B cell (primary cell): ENCODE results near the gene BEND7. TPM values are rescaled to one million over a fixed set of nuclear protein-coding genes. Genes with fewer than 3 reads are reported as not detected.

ENCODE experiments used
- ATAC-seq: fragments of 200-7000 bp; cut with Tn5 transposase; one replicate; pipeline ENCODE4 v1.10.0; 2021; ENCODE audit warnings: low read depth, mild to moderate bottlenecking, moderate number of reproducible peaks, moderate library complexity
- CTCF ChIA-PET: fragments of 350-600 bp; sonication (Branson Sonifier 250); formaldehyde crosslinking; loops from one replicate; lab custom pipeline; 2021; ENCODE audit warnings: antibody characterized with exemption, inconsistent platforms; lab: Charles Lee
- POLR2A ChIA-PET: fragments of 350-600 bp; sonication (Branson Sonifier 250); formaldehyde crosslinking; loops from one replicate; lab custom pipeline; 2021; ENCODE audit warnings: antibody characterized with exemption; lab: Charles Lee
- DNase-seq: peaks from one replicate; pipeline ENCODE4 v3.0.0; 2013
- H2AFZ ChIP-seq: 2 replicates; pipeline ENCODE4 v1.6.1; 2012; ENCODE audit warnings: mild to moderate bottlenecking, low read depth, low read length; ENCODE audit not compliant: insufficient read depth, poor library complexity, severe bottlenecking
- H3K27ac ChIP-seq, 2 donors: 1 replicate in 1 of 2; 2 replicates in 1 of 2; pipeline ENCODE4 v1.5.1; 2012 to 2013; ENCODE audit warnings: low read length in 2 of 2, mild to moderate bottlenecking in 2 of 2, moderate library complexity in 1 of 2
- H3K27me3 ChIP-seq, 4 experiments: fragments of 200-600 bp in 1 of 4; sonication (generic) in 1 of 4; replicated peaks in 1 of 4; 1 replicate in 2 of 4; 2 replicates in 2 of 4; pipeline versions ENCODE4 v1.6.1 to v1.7.0; 2013 to 2016; ENCODE audit warnings: low read length in 3 of 4, mild to moderate bottlenecking in 2 of 4, mixed read lengths in 1 of 4, moderate library complexity in 1 of 4; ENCODE audit not compliant: insufficient read depth in 4 of 4, control insufficient read depth in 3 of 4; ENCODE audit errors: control extremely low read depth in 1 of 4
- H3K36me3 ChIP-seq, 2 experiments: replicated peaks in 1 of 2; 1 replicate in 1 of 2; 2 replicates in 1 of 2; pipeline versions ENCODE4 v1.6.1 to v1.7.1; 2013; ENCODE audit warnings: low read length in 1 of 2; ENCODE audit not compliant: insufficient read depth in 2 of 2, control insufficient read depth in 1 of 2; ENCODE audit errors: control extremely low read depth in 1 of 2, extremely low read depth in 1 of 2
- H3K4me1 ChIP-seq, 2 donors: fragments of 200-600 bp in 1 of 2; sonication (generic) in 1 of 2; 1 replicate in 1 of 2; 2 replicates in 1 of 2; pipeline versions ENCODE4 v1.5.1 to v1.6.1; 2013 to 2017; ENCODE audit warnings: low read length in 2 of 2; ENCODE audit not compliant: control insufficient read depth in 2 of 2, insufficient read depth in 2 of 2
- H3K4me2 ChIP-seq: replicated peaks from 2 replicates; pipeline ENCODE3; 2012; ENCODE audit warnings: mild to moderate bottlenecking, low read depth, low read length; ENCODE audit not compliant: poor library complexity, severe bottlenecking
- H3K4me3 ChIP-seq, 5 experiments: fragments of 200-600 bp in 1 of 5; sonication (generic) in 1 of 5; 1 replicate in 3 of 5; 2 replicates in 2 of 5; pipeline versions ENCODE4 v1.5.1 to v1.7.0; 2011 to 2016; ENCODE audit warnings: low read length in 4 of 5, mild to moderate bottlenecking in 4 of 5, low read depth in 2 of 5, control low read depth in 1 of 5, moderate library complexity in 1 of 5; ENCODE audit not compliant: insufficient read depth in 1 of 5; ENCODE audit errors: control extremely low read depth in 1 of 5, extremely low read depth in 1 of 5
- H3K79me2 ChIP-seq: fragments of 200-600 bp; sonication (generic); one replicate; pipeline ENCODE4 v1.6.0; 2016; ENCODE audit warnings: low read length; ENCODE audit not compliant: control insufficient read depth, insufficient read depth
- H3K9ac ChIP-seq: fragments of 200-600 bp; sonication (generic); 2 replicates; pipeline ENCODE4 v1.6.1; 2017; ENCODE audit warnings: mild to moderate bottlenecking, low read length, moderate library complexity
- H3K9me3 ChIP-seq, 3 donors: one replicate each; pipeline versions ENCODE4 v1.6.1 to v1.7.1; 2013; ENCODE audit warnings: low read length in 2 of 3; ENCODE audit not compliant: control insufficient read depth in 2 of 3, insufficient read depth in 1 of 3; ENCODE audit errors: control extremely low read depth in 1 of 3
- H4K20me1 ChIP-seq: 2 replicates; pipeline ENCODE4 v1.6.0; 2012; ENCODE audit warnings: mild to moderate bottlenecking, low read length; ENCODE audit not compliant: insufficient read depth, control insufficient read depth, poor library complexity, severe bottlenecking
- H3K27ac Mint-ChIP-seq: one replicate; pipeline ENCODE4 v1.8.0; 2021; ENCODE audit warnings: mixed read lengths
- H3K27me3 Mint-ChIP-seq: one replicate; pipeline ENCODE4 v1.8.0; 2021; ENCODE audit warnings: mixed read lengths
- H3K4me1 Mint-ChIP-seq: one replicate; pipeline ENCODE4 v1.8.0; 2021; ENCODE audit warnings: mixed read lengths
- H3K4me3 Mint-ChIP-seq: one replicate; pipeline ENCODE4 v1.8.0; 2021; ENCODE audit warnings: mixed read lengths
- H3K9me3 Mint-ChIP-seq: one replicate; pipeline ENCODE4 v1.8.0; 2022; ENCODE audit warnings: mixed read lengths; ENCODE audit not compliant: insufficient read depth
- EZH2 ChIP-seq: IDR thresholded peaks from 2 replicates; pipeline ENCODE4 v1.6.1; 2012; ENCODE audit warnings: borderline replicate concordance, low read depth, mild to moderate bottlenecking, moderate library complexity, low read length; ENCODE audit not compliant: insufficient read depth, poor library complexity, severe bottlenecking
- WGBS: methylation state at CpG from one replicate; pipeline ENCODE4 v1.1.5; 2013; ENCODE audit warnings: missing lambda C conversion rate; ENCODE audit not compliant: insufficient coverage; 5-methylcytosine and 5-hydroxymethylcytosine counted together
- intact Hi-C: fragments of 100-400 bp; cut with micrococcal nuclease; formaldehyde crosslinking; loops from one replicate; pipeline ENCODE4 v1.10.0; 2022
- polyA plus RNA-seq: library from polyadenylated mRNA; depleted of rRNA; stranded (reverse); fragments of >200 nt; gene quantifications from 2 replicates; pipeline ENCODE4 v1.2.3, GENCODE V29; 2012
- total RNA-seq, 2 donors: library from RNA; stranded (reverse); fragments of 120-200 nt in 1 of 2; gene quantifications; 1 replicate in 1 of 2; 2 replicates in 1 of 2; pipeline versions ENCODE4 v1.2.3 to v1.2.4, GENCODE V29; 2013 to 2022
- TF ChIP-seq, protein P1 (sequence below): fragments of 200-600 bp; IDR thresholded peaks from one replicate; pipeline ENCODE4 v1.8.0; 2022; ENCODE audit warnings: antibody characterized with exemption, mild to moderate bottlenecking

Gene BEND7
- total and polyA plus RNA-seq, 2 donors (not counting 1 experiment from before 2014, with no cell fraction given): 0.10 TPM; not detected in 1

DNA sequence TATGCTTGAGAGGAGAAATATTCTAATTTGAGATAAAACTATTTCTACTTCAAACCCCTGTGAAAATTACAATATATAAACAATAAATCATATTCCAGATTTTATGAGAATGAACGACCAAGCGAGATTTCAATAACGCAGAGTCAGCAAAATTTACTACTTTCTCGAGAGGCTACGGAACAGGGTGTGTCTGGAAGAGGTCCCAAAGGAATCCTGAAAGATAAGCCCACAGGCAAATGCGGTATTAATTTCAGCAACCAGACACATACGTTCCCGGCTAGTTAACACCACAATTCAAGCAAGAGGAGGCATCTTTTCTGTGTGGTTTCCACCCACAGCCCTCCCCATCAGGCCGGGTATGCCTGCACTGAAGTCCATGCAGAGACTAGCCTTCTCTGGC, 26.4 kb downstream of the BEND7 start:
- Histone ChIP-seq H3K9ac (no peak overlapping the region), H3K4me3 (no peak overlapping the region), H2AFZ (no peak overlapping the region), H3K36me3 (no peaks in the 10 kb centered on the region), H3K27me3 (peaks cover 0 to 5% (median 0%) of the 10 kb centered on the region in 4 experiments), H3K79me2 (no peaks in the 10 kb centered on the region), H3K9me3 (no peaks in the 10 kb centered on the region), H3K4me1 (no peaks in the 10 kb centered on the region), H3K27ac (no peak overlapping the region), H4K20me1 (no peaks in the 10 kb centered on the region), H3K4me2 (no peak overlapping the region)
- peaks cover 26% of the 10 kb centered on the region for H3K27me3 Mint-ChIP-seq
- ChIA-PET CTCF (no interaction called here), POLR2A (no interaction called here)
- H3K27ac Mint-ChIP-seq: no peak overlapping the region
- DNase-seq (no peak), ATAC-seq (no peak)
- intact Hi-C loops: no loop called here
- TF ChIP-seq, protein P1, sequence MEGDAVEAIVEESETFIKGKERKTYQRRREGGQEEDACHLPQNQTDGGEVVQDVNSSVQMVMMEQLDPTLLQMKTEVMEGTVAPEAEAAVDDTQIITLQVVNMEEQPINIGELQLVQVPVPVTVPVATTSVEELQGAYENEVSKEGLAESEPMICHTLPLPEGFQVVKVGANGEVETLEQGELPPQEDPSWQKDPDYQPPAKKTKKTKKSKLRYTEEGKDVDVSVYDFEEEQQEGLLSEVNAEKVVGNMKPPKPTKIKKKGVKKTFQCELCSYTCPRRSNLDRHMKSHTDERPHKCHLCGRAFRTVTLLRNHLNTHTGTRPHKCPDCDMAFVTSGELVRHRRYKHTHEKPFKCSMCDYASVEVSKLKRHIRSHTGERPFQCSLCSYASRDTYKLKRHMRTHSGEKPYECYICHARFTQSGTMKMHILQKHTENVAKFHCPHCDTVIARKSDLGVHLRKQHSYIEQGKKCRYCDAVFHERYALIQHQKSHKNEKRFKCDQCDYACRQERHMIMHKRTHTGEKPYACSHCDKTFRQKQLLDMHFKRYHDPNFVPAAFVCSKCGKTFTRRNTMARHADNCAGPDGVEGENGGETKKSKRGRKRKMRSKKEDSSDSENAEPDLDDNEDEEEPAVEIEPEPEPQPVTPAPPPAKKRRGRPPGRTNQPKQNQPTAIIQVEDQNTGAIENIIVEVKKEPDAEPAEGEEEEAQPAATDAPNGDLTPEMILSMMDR: no peak
- TF ChIP-seq EZH2: no peak
- peaks cover 1% of the 10 kb centered on the region for H3K4me1 Mint-ChIP-seq
- no peak overlapping the region for H3K4me3 Mint-ChIP-seq
- WGBS: 97% methylated on average over 9 of the region's 9 CpGs
- no peaks in the 10 kb centered on the region for H3K9me3 Mint-ChIP-seq

DNA sequence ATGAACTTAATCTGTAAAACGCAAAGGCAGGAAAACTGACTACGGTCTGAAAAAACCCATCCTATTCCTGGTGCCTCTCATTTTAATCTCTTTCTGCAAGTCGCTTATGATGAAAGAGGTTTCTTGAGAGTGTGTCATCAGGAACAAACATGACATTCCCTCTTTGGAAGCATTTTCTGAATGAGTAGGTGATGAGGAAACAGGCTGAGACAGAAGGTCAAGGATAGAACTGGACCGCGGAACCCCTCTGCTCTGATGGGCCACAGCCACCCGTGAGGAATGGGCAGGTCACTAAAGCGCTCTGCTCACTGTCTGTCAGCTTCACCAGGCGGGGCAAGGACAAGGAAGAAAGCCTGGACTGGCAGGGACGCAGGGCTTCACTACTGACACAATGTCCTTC, 28.6 kb downstream of the BEND7 start:
- intact Hi-C loops: no loop called here
- Histone ChIP-seq H3K9me3 (no peaks in the 10 kb centered on the region), H3K4me2 (no peak overlapping the region), H3K4me1 (no peaks in the 10 kb centered on the region), H3K79me2 (no peaks in the 10 kb centered on the region), H3K4me3 (no peak overlapping the region), H4K20me1 (no peaks in the 10 kb centered on the region), H3K36me3 (no peaks in the 10 kb centered on the region), H2AFZ (no peak overlapping the region), H3K27ac (no peak overlapping the region), H3K27me3 (no peaks in the 10 kb centered on the region), H3K9ac (no peak overlapping the region)
- no peak for DNase-seq
- H3K27ac Mint-ChIP-seq: no peak overlapping the region
- CTCF ChIA-PET: no interaction called here
- POLR2A ChIA-PET: no interaction called here
- peaks cover 20% of the 10 kb centered on the region for H3K27me3 Mint-ChIP-seq
- 95% methylated on average over 6 of the region's 9 CpGs for WGBS
- ATAC-seq: no peak
- TF ChIP-seq, protein P1: no peak
- TF ChIP-seq EZH2: no peak
- no peaks in the 10 kb centered on the region for H3K9me3 Mint-ChIP-seq
- no peak overlapping the region for H3K4me3 Mint-ChIP-seq
- peaks cover 1% of the 10 kb centered on the region for H3K4me1 Mint-ChIP-seq
